HG02981 (cell line): ENCODE measurements around the gene PLXDC2.
"Not testable (repeated sequence)": the region's sequence is repeated elsewhere in the genome, so short reads cannot be mapped to it uniquely, and the experiment has no call there.

Experiments
- ATAC-seq: cut with Tn5 transposase; IDR thresholded peaks from one replicate; pipeline ENCODE4 v1.9.1; 2021; ENCODE audit warnings: mild to moderate bottlenecking, moderate library complexity; ENCODE audit not compliant: unreplicated experiment

The PLXDC2 gene

GRCh38 chr10:19970256-19970655 lies 154.0 kb downstream of the PLXDC2 start:
- no peak for ATAC-seq

- no peak for ATAC-seq
These were observed 154.5 kb downstream of the PLXDC2 start for GRCh38 chr10:19970717-19971116.

- no peak for ATAC-seq
These were observed 155.3 kb downstream of the PLXDC2 start for GRCh38 chr10:19971343-19972052.

GRCh38 chr10:19974138-19974537 lies 157.9 kb downstream of the PLXDC2 start:
- peak; percentile 78 for ATAC-seq

GRCh38 chr10:19974554-19974953 lies 158.3 kb downstream of the PLXDC2 start:
- ATAC-seq, result peak; percentile 9

- ATAC-seq, result no peak
These were observed 160.9 kb downstream of the PLXDC2 start for GRCh38 chr10:19977097-19977521.

GRCh38 chr10:19979628-19980027 lies 163.4 kb downstream of the PLXDC2 start:
- ATAC-seq, result no peak

GRCh38 chr10:19983880-19984565 lies 167.8 kb downstream of the PLXDC2 start:
- ATAC-seq, result no peak

GRCh38 chr10:19985745-19986144 lies 169.5 kb downstream of the PLXDC2 start:
- ATAC-seq, result no peak

- no peak for ATAC-seq
These were observed 170.4 kb downstream of the PLXDC2 start for GRCh38 chr10:19986591-19986990.

- no peak for ATAC-seq
These were observed 171.7 kb downstream of the PLXDC2 start for GRCh38 chr10:19987931-19988330.

- ATAC-seq, result peak; percentile 71
These were observed 177.6 kb downstream of the PLXDC2 start for GRCh38 chr10:19993714-19994315.

- ATAC-seq, result no peak
These were observed 182.2 kb downstream of the PLXDC2 start for GRCh38 chr10:19998482-19998881.

- ATAC-seq, result no peak
These were observed 183.2 kb downstream of the PLXDC2 start for GRCh38 chr10:19999431-19999830.

- ATAC-seq, result not testable (repeated sequence)
These were observed 185.8 kb downstream of the PLXDC2 start for GRCh38 chr10:20002026-20002425.

GRCh38 chr10:20002657-20003056 lies 186.4 kb downstream of the PLXDC2 start:
- no peak for ATAC-seq

- peak; percentile 55 for ATAC-seq
These were observed 187.9 kb downstream of the PLXDC2 start for GRCh38 chr10:20004087-20004523.

GRCh38 chr10:20005638-20006037 lies 189.4 kb downstream of the PLXDC2 start:
- ATAC-seq, result no peak

GRCh38 chr10:20006169-20006870 lies 190.1 kb downstream of the PLXDC2 start:
- ATAC-seq, result no peak

GRCh38 chr10:20007426-20007825 lies 191.2 kb downstream of the PLXDC2 start:
- no peak for ATAC-seq

- no peak for ATAC-seq
These were observed 197.9 kb downstream of the PLXDC2 start for GRCh38 chr10:20013991-20014750.
